ENCODE data around the gene KDM3A. TPM values are rescaled to one million over a fixed set of nuclear protein-coding genes. Genes with fewer than 3 reads are reported as not detected.
A peak's percentile ranks its signal among the peaks of the same experiment; 100 is the strongest.

Gene KDM3A
- total and polyA plus RNA-seq, 10 of the 15 experiments (the other 5 are each of a cell fraction or from before 2014, with no cell fraction given) = 3.8 to 102 (median 11.1) TPM

- H3K4me2 ChIP-seq (ENCODE audit: control insufficient read depth, insufficient read depth) = no peak overlapping the region
- DNase-seq (ENCODE audit: low read depth, low spot score) (no peak), ATAC-seq (no peak), FAIRE-seq (no peak)
- H3K79me2 ChIP-seq (ENCODE audit: control insufficient read depth, insufficient read depth, low read length) = no peaks in the 10 kb centered on the region
- ChIA-PET POLR2A (interaction anchor here (0.5 to 0.6 kb wide), 2 partner anchors 25 to 495 kb away, joined by 3 to 5 read pairs; no protein-coding TSS in a partner anchor), SMC1A (ENCODE audit: uncharacterized antibody, unreplicated experiment) (interaction anchor here (1.0 to 1.1 kb wide), 2 partner anchors 32 to 277 kb away, joined by 3 to 5 read pairs; no protein-coding TSS in a partner anchor), CTCF (no interaction called here), RAD21 (ENCODE audit: unreplicated experiment) (no interaction called here)
- H3K4me1 ChIP-seq (ENCODE audit: control insufficient read depth, insufficient read depth, low read length) = no peaks in the 10 kb centered on the region
- no TSS peak for BruUV-seq (replicated peaks)
- intact Hi-C loops (cut with micrococcal nuclease; ENCODE audit: unreplicated experiment) = no loop called here
- in situ Hi-C loops (cut with MboI) = no loop called here
- no peak overlapping the region for H3K9ac ChIP-seq (ENCODE audit: control insufficient read depth, insufficient read depth, low read length)
- H3K9me3 ChIP-seq (replicated peaks; ENCODE audit: control insufficient read depth, insufficient read depth, low read length) = no peaks in the 10 kb centered on the region
- no peak overlapping the region for H3K4me3 ChIP-seq
- peaks cover 10 to 78% of the 10 kb centered on the region in 2 experiments for H3K36me3 ChIP-seq (ENCODE audit: control insufficient read depth in 2 of 2, insufficient read depth in 2 of 2, low read length in 1 of 2)
- peaks cover 3% of the 10 kb centered on the region; the same call in 1 of the 2 replicates for H4K20me1 ChIP-seq (ENCODE audit: control insufficient read depth, insufficient read depth)
- 100% methylated on average over 2 of the region's 2 CpGs for WGBS (ENCODE audit: insufficient coverage, insufficient replicate concordance, low lambda C conversion rate, missing lambda C conversion rate)
- no peaks in the 10 kb centered on the region for H3K27me3 ChIP-seq (replicated peaks in 1 of 2; ENCODE audit: control insufficient read depth in 2 of 2, insufficient read depth in 2 of 2, low read length in 1 of 2)
- 0 out of 2 replicates have a peak, but pooled peaks have one; percentile 13 for TF ChIP-seq POLR2AphosphoS5 (IDR thresholded peaks at IDR 0.05; ENCODE audit: low read length)
- no peak for TF ChIP-seq CUX1 (IDR thresholded peaks at IDR 0.05; ENCODE audit: insufficient replicate concordance, low read depth, low read length)
- no peak for TF ChIP-seq KLF5 (IDR thresholded peaks at IDR 0.05; ENCODE audit: partially characterized antibody)
- no peak for TF ChIP-seq ZNF384 (IDR thresholded peaks at IDR 0.05; ENCODE audit: borderline replicate concordance, low read depth, low read length)
- TF ChIP-seq CTCF (IDR thresholded peaks at IDR 0.05 in 2 of 3, conservative IDR thresholded peaks at IDR 0.05 in 1 of 3; ENCODE audit: control insufficient read depth in 2 of 3, extremely low read depth in 1 of 3, insufficient read depth in 1 of 3, low read depth in 3 of 3, low read length in 3 of 3) = peak in 1 of 3 experiments; percentile 20; a peak in 1 of 6 replicates
- TF ChIP-seq SKIL (IDR thresholded peaks at IDR 0.05; ENCODE audit: low read depth, poor library complexity, severe bottlenecking) = no peak
- TF ChIP-seq ASH2L (IDR thresholded peaks at IDR 0.05; ENCODE audit: borderline replicate concordance, low read depth) = no peak
- no peak for TF ChIP-seq RELA (IDR thresholded peaks at IDR 0.05; ENCODE audit: borderline replicate concordance, partially characterized antibody)
- H3K27ac ChIP-seq (ENCODE audit: control insufficient read depth, insufficient read depth) = no peak overlapping the region
- H2AFZ ChIP-seq (ENCODE audit: control insufficient read depth, low read depth, low read length) = no peak overlapping the region
These were observed 45.9 kb downstream of the KDM3A start for GRCh38 chr2:86487062-86487461.
